ENCODE measurements around the gene IDH1. TPM values are rescaled to one million over a fixed set of nuclear protein-coding genes. Genes with fewer than 3 reads are reported as not detected.

Gene IDH1
- total RNA-seq, 1 donor from 2014 or later: 171 TPM

DNA sequence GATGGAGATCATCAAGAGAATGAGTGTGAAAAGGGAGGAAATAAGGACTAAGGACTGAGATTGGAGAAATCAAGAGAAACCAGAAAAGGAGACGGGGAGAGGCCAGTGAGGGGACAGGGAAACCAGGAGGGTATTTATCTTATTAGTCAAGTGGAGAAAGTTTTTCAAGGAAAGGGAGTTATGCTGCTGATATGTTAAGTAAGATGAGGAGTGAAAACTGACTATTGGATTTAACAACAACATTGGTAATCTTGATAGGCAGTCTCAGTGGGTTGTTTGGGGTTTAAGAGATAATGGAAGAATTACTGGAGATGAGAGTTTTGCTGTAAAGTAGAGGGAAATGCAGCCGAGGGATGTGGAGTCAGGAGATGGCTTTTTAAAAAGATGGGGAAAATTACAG, 41.7 kb upstream of the IDH1 start:
- Mint-ChIP-seq H3K36me3 (ENCODE audit: low read depth, unreplicated experiment) (peaks cover 41% of the 10 kb centered on the region), H3K27me3 (ENCODE audit: unreplicated experiment) (no peaks in the 10 kb centered on the region), H3K9me3 (ENCODE audit: unreplicated experiment) (no peaks in the 10 kb centered on the region), H3K4me3 (ENCODE audit: unreplicated experiment) (no peak overlapping the region), H3K4me1 (ENCODE audit: unreplicated experiment) (peaks cover 19% of the 10 kb centered on the region), H3K27ac (ENCODE audit: unreplicated experiment) (peak overlapping the region; percentile 82)
- no peak for DNase-seq (ENCODE audit: low spot score)
- TF ChIP-seq, protein P1, sequence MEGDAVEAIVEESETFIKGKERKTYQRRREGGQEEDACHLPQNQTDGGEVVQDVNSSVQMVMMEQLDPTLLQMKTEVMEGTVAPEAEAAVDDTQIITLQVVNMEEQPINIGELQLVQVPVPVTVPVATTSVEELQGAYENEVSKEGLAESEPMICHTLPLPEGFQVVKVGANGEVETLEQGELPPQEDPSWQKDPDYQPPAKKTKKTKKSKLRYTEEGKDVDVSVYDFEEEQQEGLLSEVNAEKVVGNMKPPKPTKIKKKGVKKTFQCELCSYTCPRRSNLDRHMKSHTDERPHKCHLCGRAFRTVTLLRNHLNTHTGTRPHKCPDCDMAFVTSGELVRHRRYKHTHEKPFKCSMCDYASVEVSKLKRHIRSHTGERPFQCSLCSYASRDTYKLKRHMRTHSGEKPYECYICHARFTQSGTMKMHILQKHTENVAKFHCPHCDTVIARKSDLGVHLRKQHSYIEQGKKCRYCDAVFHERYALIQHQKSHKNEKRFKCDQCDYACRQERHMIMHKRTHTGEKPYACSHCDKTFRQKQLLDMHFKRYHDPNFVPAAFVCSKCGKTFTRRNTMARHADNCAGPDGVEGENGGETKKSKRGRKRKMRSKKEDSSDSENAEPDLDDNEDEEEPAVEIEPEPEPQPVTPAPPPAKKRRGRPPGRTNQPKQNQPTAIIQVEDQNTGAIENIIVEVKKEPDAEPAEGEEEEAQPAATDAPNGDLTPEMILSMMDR (IDR thresholded peaks at IDR 0.05; ENCODE audit: unreplicated experiment): no peak

GRCh38 chr2:208295834-208296233, 41.0 kb upstream of the IDH1 start:
- Mint-ChIP-seq H3K27ac (ENCODE audit: unreplicated experiment) (no peak overlapping the region), H3K4me1 (ENCODE audit: unreplicated experiment) (peaks cover 23% of the 10 kb centered on the region), H3K9me3 (ENCODE audit: unreplicated experiment) (no peaks in the 10 kb centered on the region), H3K36me3 (ENCODE audit: low read depth, unreplicated experiment) (peaks cover 47% of the 10 kb centered on the region), H3K4me3 (ENCODE audit: unreplicated experiment) (no peak overlapping the region), H3K27me3 (ENCODE audit: unreplicated experiment) (no peaks in the 10 kb centered on the region)
- DNase-seq (ENCODE audit: low spot score): no peak
- TF ChIP-seq, protein P1 (IDR thresholded peaks at IDR 0.05; ENCODE audit: unreplicated experiment): no peak

DNA sequence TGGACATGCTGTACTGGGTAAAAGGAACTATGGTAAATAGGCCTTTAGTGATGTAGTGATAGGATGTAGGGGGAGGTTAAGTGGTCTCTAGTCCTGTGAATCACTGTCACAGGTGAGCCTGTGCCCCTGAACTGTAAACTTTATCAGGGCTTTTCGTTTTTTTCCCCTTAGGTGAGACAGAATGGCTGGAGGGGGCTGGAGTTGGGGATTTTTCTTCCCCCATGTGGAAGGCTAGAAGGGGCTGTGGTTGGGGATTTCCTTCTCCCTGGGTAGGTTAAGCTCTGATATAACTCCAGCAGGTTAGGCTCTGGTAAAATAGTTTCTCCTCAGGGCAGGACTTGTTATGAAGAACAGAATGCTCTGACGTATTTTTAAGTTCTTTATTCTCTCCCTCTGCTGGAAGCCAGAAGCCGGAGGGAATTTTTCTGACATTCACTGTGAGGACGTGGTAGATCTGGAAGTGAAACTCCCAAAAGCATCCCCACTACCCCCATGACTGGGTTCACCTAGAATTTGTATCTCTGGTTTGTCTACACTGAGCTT, 39.7 kb upstream of the IDH1 start:
- Mint-ChIP-seq H3K36me3 (ENCODE audit: low read depth, unreplicated experiment) (peaks cover 52% of the 10 kb centered on the region), H3K27ac (ENCODE audit: unreplicated experiment) (no peak overlapping the region), H3K27me3 (ENCODE audit: unreplicated experiment) (no peaks in the 10 kb centered on the region), H3K9me3 (ENCODE audit: unreplicated experiment) (peaks cover 4% of the 10 kb centered on the region), H3K4me1 (ENCODE audit: unreplicated experiment) (peaks cover 31% of the 10 kb centered on the region), H3K4me3 (ENCODE audit: unreplicated experiment) (no peak overlapping the region)
- TF ChIP-seq, protein P1 (IDR thresholded peaks at IDR 0.05; ENCODE audit: unreplicated experiment): no peak
- no peak for DNase-seq (ENCODE audit: low spot score)

- Mint-ChIP-seq H3K27me3 (ENCODE audit: unreplicated experiment) (no peaks in the 10 kb centered on the region), H3K4me3 (ENCODE audit: unreplicated experiment) (no peak overlapping the region), H3K27ac (ENCODE audit: unreplicated experiment) (no peak overlapping the region), H3K36me3 (ENCODE audit: low read depth, unreplicated experiment) (peaks cover 55% of the 10 kb centered on the region), H3K9me3 (ENCODE audit: unreplicated experiment) (peaks cover 4% of the 10 kb centered on the region), H3K4me1 (ENCODE audit: unreplicated experiment) (peaks cover 13% of the 10 kb centered on the region)
- TF ChIP-seq, protein P1 (IDR thresholded peaks at IDR 0.05; ENCODE audit: unreplicated experiment): no peak
- no peak for DNase-seq (ENCODE audit: low spot score)
These were observed 31.0 kb upstream of the IDH1 start for GRCh38 chr2:208285853-208286252.

GRCh38 chr2:208280933-208281332, 26.1 kb upstream of the IDH1 start:
- no peaks in the 10 kb centered on the region for H3K4me1 Mint-ChIP-seq (ENCODE audit: unreplicated experiment)
- H3K36me3 Mint-ChIP-seq (ENCODE audit: low read depth, unreplicated experiment): peaks cover 63% of the 10 kb centered on the region
- no peaks in the 10 kb centered on the region for H3K9me3 Mint-ChIP-seq (ENCODE audit: unreplicated experiment)
- TF ChIP-seq, protein P1 (IDR thresholded peaks at IDR 0.05; ENCODE audit: unreplicated experiment): no peak
- H3K4me3 Mint-ChIP-seq (ENCODE audit: unreplicated experiment): no peak overlapping the region
- no peaks in the 10 kb centered on the region for H3K27me3 Mint-ChIP-seq (ENCODE audit: unreplicated experiment)
- no peak for DNase-seq (ENCODE audit: low spot score)
- no peak overlapping the region for H3K27ac Mint-ChIP-seq (ENCODE audit: unreplicated experiment)
